GM19467 (cell line): ENCODE measurements around the gene DCBLD2.
"Not testable (repeated sequence)": the region's sequence is repeated elsewhere in the genome, so short reads cannot be mapped to it uniquely, and the experiment has no call there.

Source experiments
- ATAC-seq: cut with Tn5 transposase; IDR thresholded peaks from one replicate; pipeline ENCODE4 v1.9.1; 2021; ENCODE audit warnings: mild to moderate bottlenecking, moderate library complexity; ENCODE audit not compliant: unreplicated experiment

DCBLD2 gene

GRCh38 chr3:98893740-98894139 lies 7.8 kb downstream of the DCBLD2 start:
- ATAC-seq = no peak

DNA sequence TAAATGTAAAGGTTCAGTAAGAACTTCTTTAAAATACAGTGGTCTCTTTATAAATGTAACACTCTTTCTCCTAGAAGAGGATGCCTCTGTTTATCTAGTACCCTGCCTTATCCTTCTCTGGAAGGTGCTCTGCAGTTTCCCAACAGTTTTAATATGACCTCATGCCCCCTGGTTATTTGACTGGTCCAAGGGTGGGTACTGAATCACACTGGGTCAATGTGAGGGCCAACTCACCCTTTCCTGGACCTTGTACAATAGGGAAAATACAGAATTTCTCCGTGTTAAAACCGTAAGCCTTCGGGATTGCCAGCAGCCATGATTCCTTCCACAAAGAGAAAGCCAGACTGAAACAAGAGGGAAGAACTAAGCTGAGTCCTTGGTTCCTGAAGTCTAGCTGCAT lies 9.2 kb downstream of the DCBLD2 start:
- ATAC-seq = no peak

GRCh38 chr3:98890965-98891910 lies 10.3 kb downstream of the DCBLD2 start:
- ATAC-seq = no peak

DNA sequence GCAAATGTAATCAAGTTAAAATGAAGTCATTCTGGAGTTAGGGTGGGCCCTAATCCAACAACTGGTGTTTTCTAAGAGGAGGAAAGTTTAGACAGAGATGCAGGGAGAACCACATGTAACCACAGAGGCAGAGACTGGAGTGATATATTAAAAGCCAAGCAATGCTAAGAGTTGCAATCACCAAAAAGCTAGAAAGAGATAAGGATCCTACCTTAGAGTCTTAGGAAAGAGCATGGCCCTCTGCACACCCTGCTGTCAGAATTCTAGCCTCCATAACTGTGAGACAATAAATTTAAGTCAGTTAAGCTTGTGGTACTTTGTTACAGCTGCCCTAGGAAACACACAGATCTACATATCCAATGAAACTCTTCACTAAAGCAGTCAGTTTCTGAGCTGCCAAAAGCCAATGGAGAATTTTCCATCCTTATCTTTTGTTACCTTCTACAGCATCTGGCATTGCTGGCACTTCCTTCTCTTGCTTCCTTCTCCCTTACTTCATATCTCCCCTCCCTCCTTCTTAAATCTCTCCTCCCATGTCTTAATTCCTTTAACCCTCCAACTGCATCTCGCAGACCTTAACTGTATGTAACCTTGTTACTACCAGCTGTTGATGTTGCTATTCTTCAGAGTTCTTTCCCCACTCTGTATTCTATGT lies 11.2 kb downstream of the DCBLD2 start:
- ATAC-seq = no peak

DNA sequence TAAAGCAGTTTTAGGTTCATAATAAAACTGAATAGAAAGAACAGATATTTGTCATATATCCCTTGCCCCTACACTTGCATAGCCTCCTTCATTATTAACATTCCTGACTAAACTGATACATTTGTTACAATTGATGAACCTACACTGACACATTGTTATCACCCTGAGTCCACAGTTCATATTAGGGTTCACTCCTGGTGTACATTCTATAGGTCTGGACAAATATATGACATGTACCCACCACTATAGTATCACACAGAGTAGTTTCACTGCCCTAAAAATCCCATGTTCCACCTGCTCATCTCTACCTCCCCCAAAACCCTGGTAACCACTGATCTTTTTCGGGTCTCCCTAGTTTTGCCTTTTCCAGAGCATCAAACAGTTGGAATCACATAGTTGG lies 13.8 kb downstream of the DCBLD2 start:
- no peak for ATAC-seq

GRCh38 chr3:98886525-98886924 lies 15.0 kb downstream of the DCBLD2 start:
- no peak for ATAC-seq

DNA sequence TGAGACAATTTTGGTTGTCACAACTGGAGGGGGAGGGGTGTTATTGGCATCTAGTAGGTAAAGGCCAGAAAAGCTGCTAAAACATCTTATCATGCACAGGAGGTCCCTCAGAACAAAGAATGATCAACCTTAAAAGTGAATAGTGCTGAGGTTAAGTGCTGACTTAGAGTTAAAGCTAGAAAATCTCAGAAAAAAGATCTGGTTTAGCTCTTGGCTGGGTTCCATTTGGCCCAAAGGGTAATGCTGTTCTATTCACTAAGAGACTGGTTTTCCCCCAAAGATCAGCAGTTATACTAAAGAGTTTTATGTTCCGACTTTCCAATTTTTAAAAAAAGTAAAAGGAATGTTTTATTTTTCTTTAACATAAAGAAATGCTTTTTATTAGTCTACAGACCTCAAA lies 15.6 kb downstream of the DCBLD2 start:
- no peak for ATAC-seq

DNA sequence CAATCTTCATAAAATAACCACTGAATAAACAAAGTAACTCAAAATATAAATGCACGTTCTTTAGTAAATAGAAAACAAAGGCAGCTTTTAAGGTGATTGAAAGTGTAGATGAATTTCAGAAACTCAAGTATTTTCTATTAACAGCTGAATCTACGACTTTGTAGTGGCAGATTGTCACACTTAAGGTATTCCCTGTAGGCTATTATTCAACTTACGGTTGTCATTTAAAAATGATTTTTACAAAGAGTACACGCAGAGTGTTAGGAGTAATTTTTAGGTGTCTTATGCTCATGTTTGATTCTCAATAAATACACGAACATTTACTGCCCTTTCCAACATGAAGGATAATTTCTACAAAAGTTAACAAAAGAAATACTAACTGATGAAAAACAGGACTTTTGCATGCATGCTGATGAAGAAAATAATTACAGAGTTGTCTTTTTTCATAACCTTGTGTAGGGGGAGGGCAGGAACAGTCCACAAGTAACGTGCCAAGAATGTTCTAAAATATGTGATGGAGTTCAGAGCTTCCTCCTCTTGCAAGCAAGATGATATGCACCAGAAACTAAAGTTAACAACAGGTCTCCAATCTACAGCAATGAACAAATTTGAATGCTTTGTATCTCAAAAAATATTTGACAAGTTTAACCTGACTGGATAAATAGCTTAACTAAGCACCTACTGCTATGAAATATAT lies 16.7 kb downstream of the DCBLD2 start:
- ATAC-seq = no peak

GRCh38 chr3:98882614-98883333 lies 18.7 kb downstream of the DCBLD2 start:
- not testable (repeated sequence) for ATAC-seq

GRCh38 chr3:98877132-98877531 lies 24.4 kb downstream of the DCBLD2 start:
- ATAC-seq = no peak

GRCh38 chr3:98875535-98875934 lies 26.0 kb downstream of the DCBLD2 start:
- no peak for ATAC-seq

- no peak for ATAC-seq
Measured at GRCh38 chr3:98874602-98875249, 26.8 kb downstream of the DCBLD2 start.

- ATAC-seq = no peak
Measured at GRCh38 chr3:98869391-98869790, 32.1 kb downstream of the DCBLD2 start.

DNA sequence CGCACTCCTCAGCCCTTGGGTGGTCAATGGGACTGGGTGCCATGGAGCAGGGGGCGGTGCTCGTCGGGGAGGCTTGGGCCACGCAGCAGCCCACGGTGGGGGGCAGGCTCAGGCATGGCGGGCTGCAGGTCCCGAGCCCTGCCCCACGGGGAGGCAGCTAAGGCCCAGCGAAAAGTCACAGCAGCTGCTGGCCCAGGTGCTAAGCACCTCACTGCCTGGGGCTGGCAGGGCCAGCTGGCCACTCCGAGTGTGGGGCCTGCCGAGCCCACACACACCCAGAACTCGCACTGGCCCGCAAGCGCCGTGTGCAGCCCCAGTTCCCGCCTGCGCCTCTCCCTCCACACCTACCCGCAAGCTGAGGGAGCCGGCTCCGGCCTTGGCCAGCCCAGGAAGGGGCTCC lies 43.5 kb downstream of the DCBLD2 start:
- ATAC-seq = not testable (repeated sequence)

DNA sequence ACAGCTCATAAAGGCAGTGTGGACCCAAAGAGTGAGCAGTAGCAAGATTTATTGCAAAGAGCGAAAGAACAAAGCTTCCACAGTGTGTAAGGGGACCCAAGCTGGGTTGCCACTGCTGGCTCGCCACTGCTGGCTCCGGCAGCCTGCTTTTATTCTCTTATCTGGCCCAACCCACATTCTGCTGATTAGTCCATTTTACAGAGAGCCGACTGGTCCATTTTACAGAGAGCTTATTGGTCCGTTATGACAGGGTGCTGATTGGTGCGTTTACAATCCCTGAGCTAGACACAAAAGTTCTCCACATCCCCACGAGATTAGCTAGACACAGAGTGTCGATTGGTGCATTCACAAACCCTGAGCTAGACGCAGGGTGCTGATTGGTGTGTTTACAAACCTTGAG lies 44.2 kb downstream of the DCBLD2 start:
- ATAC-seq = not testable (repeated sequence)

DNA sequence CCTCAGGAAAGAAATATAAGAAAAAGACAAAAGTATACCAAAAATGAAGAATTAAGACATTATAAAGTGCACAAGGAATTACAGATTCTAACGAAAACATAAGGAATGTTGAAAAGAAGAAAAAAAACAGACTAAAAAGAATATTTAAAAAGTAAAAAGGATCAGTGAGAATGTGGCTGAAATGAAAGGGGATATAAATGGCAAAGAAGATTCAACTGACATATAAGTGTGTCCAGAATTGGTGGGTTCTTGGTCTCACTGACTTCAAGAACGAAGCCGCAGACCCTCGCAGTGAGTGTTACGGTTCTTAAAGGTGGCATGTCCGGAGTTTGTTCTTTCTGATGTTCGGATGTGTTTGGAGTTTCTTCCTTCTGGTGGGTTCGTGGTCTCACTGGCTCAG lies 44.8 kb downstream of the DCBLD2 start:
- ATAC-seq = no peak

DNA sequence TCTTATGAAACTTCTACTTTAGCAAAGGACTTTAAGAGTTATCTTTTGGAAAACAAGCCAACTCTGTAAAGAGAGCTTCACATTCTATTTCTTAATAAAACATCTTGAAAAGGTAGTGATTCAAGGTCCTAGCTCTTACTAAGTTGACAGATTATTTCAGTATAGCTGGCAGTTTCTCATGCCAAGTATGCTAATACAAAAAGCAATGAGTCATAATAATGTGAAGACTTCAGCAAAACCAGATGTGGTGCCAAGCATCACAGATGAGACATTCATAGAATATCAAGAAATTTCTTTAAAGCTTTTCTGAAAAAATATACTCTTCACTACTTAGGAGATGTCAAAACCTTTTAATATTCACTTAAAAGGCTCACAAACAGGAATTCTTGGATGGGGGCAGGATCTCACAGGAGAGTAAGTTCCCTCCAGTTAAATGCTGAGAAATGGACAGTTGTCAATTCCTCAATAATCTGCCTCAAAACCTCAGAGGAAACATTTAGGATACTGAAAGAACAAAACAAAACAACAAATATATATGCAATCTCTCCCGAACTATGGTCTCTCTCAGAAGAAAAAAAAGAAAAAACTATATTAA lies 45.6 kb downstream of the DCBLD2 start:
- ATAC-seq = no peak

DNA sequence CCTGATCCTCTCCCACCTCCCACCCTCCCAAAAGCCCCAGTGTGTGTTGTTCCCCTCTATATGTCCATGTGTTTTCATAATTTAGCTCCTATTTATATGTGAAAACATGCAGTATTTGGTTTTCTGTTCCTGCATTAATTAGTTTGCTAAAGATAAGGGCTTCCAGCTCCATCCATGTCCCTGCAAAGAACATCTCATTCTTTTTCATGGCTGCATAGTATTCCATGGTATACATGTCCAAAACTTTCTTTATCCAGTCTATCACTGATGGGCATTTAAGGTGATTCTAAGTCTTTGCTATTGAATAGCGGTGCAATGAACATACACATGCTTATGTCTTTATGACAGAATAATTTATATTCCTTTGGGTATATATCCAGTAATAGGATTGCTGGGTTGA lies 53.4 kb downstream of the DCBLD2 start:
- ATAC-seq = no peak

- no peak for ATAC-seq
Measured at GRCh38 chr3:98846101-98846500, 55.4 kb downstream of the DCBLD2 start.
